NCI-H1092 (cell line): ENCODE measurements around the gene SNX19.
A peak's percentile ranks its signal among the peaks of the same experiment; 100 is the strongest.
"Not testable (repeated sequence)": the region's sequence is repeated elsewhere in the genome, so short reads cannot be mapped to it uniquely, and the experiment has no call there.

Source experiments
- DNase-seq: peaks from one replicate; lab custom pipeline; 2025; lab: John Stamatoyannopoulos, UW

SNX19 gene

GRCh38 chr11:130916238-130916855 lies at the start of gene SNX19:
SNX19 (minus strand) TSS chr11:130916479; CDS start chr11:130915939, 540 bp downstream.
- peak; percentile 87 for DNase-seq

- DNase-seq, result no peak
Measured at GRCh38 chr11:130964058-130964792, 47.9 kb upstream of the SNX19 start.

GRCh38 chr11:130947889-130948288 lies 31.6 kb upstream of the SNX19 start:
- no peak for DNase-seq

GRCh38 chr11:130947481-130947880 lies 31.2 kb upstream of the SNX19 start:
- no peak for DNase-seq

GRCh38 chr11:130947058-130947457 lies 30.8 kb upstream of the SNX19 start:
- no peak for DNase-seq

- no peak for DNase-seq
Measured at GRCh38 chr11:130945896-130946295, 29.6 kb upstream of the SNX19 start.

GRCh38 chr11:130940706-130941105 lies 24.4 kb upstream of the SNX19 start:
- no peak for DNase-seq

- DNase-seq, result no peak
Measured at GRCh38 chr11:130937051-130937450, 20.8 kb upstream of the SNX19 start.

GRCh38 chr11:130932086-130932712 lies 15.9 kb upstream of the SNX19 start:
- no peak for DNase-seq

- DNase-seq, result no peak
Measured at GRCh38 chr11:130924750-130925149, 8.5 kb upstream of the SNX19 start.

- not testable (repeated sequence) for DNase-seq
Measured at GRCh38 chr11:130920612-130921011, 4.3 kb upstream of the SNX19 start.

- DNase-seq, result no peak
Measured at GRCh38 chr11:130918081-130918480, 1.8 kb upstream of the SNX19 start.

GRCh38 chr11:130916910-130917309 lies 631 bp upstream of the SNX19 start:
- no peak for DNase-seq

GRCh38 chr11:130915603-130916237 lies 559 bp downstream of the SNX19 start:
- DNase-seq, result no peak

- DNase-seq, result no peak
Measured at GRCh38 chr11:130913268-130913667, 3.0 kb downstream of the SNX19 start.

GRCh38 chr11:130912552-130912951 lies 3.7 kb downstream of the SNX19 start:
- no peak for DNase-seq

- no peak for DNase-seq
Measured at GRCh38 chr11:130911306-130911705, 5.0 kb downstream of the SNX19 start.

GRCh38 chr11:130909650-130910049 lies 6.6 kb downstream of the SNX19 start:
- DNase-seq, result no peak

- DNase-seq, result no peak
Measured at GRCh38 chr11:130908770-130909625, 7.3 kb downstream of the SNX19 start.

- DNase-seq, result no peak
Measured at GRCh38 chr11:130908061-130908460, 8.2 kb downstream of the SNX19 start.

- no peak for DNase-seq
Measured at GRCh38 chr11:130907229-130907628, 9.1 kb downstream of the SNX19 start.

GRCh38 chr11:130906616-130907015 lies 9.7 kb downstream of the SNX19 start:
- DNase-seq, result no peak
